Aorta (tissue), 5 donors: ENCODE results near the gene MXRA8. TPM values are rescaled to one million over a fixed set of nuclear protein-coding genes. Genes with fewer than 3 reads are reported as not detected.
"Not testable (repeated sequence)": the region's sequence is repeated elsewhere in the genome, so short reads cannot be mapped to it uniquely, and the experiment has no call there.

Experiments
- ATAC-seq: fragments of 200-7000 bp; cut with Tn5 transposase; one replicate; pipeline ENCODE4 v1.9.1; 2022; ENCODE audit warnings: moderate library complexity; ENCODE audit not compliant: low FRiP score
- DNase-seq, 2 donors: peaks; one replicate each; pipeline ENCODE4 v3.0.0-alpha.2; 2020
- H3K27ac ChIP-seq, 2 donors: one replicate each; pipeline ENCODE4 v1.5.1; 2013; ENCODE audit warnings: low read length in 2 of 2, mild to moderate bottlenecking in 2 of 2, moderate library complexity in 2 of 2, control low read depth in 1 of 2, inconsistent platforms in 1 of 2, low read depth in 1 of 2
- H3K27me3 ChIP-seq, 2 donors: one replicate each; pipeline ENCODE4 v1.6.1; 2013; ENCODE audit warnings: control low read depth in 1 of 2, low read length in 1 of 2, mild to moderate bottlenecking in 1 of 2, moderate library complexity in 1 of 2; ENCODE audit not compliant: insufficient read depth in 2 of 2, control insufficient read depth in 1 of 2
- H3K36me3 ChIP-seq, 2 donors: one replicate each; pipeline ENCODE4 v1.6.1; 2013; ENCODE audit warnings: control low read depth in 1 of 2, low read length in 1 of 2, mild to moderate bottlenecking in 1 of 2; ENCODE audit not compliant: insufficient read depth in 2 of 2, control insufficient read depth in 1 of 2
- H3K4me1 ChIP-seq, 2 donors: one replicate each; pipeline ENCODE4 v1.6.1; 2013; ENCODE audit warnings: low read length in 2 of 2, control low read depth in 1 of 2, mild to moderate bottlenecking in 1 of 2, moderate library complexity in 1 of 2; ENCODE audit not compliant: insufficient read depth in 2 of 2, control insufficient read depth in 1 of 2
- H3K4me3 ChIP-seq, 2 donors: one replicate each; pipeline ENCODE4 v1.5.1; 2013; ENCODE audit warnings: low read length in 2 of 2, control low read depth in 1 of 2, mild to moderate bottlenecking in 1 of 2
- H3K9me3 ChIP-seq: one replicate; pipeline ENCODE4 v1.6.1; 2013; ENCODE audit warnings: mild to moderate bottlenecking, low read length; ENCODE audit not compliant: control insufficient read depth
- WGBS, 2 donors: extraction: QIAGEN DNeasy Blood & Tissue Kit; methylation state at CpG; one replicate each; pipeline ENCODE4 v1.1.7; 2013; 5-methylcytosine and 5-hydroxymethylcytosine counted together
- intact Hi-C, 2 donors: fragments of 100-400 bp; cut with DNase I; formaldehyde crosslinking; loops; one replicate each; pipeline versions ENCODE4 v1.14.2 to v1.15.0; 2022
- polyA plus RNA-seq, 2 donors: library from polyadenylated mRNA; stranded (reverse); fragments of 200-250 nt; gene quantifications; one replicate each; pipeline ENCODE4 v1.2.3, GENCODE V29; 2013
- total RNA-seq, 2 donors: library from RNA; stranded (reverse); fragmentation: NEBNext Ultra II Directional; extraction: Animal tissue kit (Norgen Biotek cat#: 25700); gene quantifications; one replicate each; pipeline ENCODE4 v1.2.1, GENCODE V29; 2021
- donor health status: healthy with polysubstance abuse.
- donor health status: Bipolar disorder and iron deficiency.
- donor health status: DM: no; HTN: no; CAD: no.
- donor health status: DM: no; HTN: no; CAD: no.
- donor health status: DM: yes; HTN: yes; CAD: no.

The MXRA8 gene
- total and polyA plus RNA-seq, 4 donors: 52.3 to 364 (median 163) TPM

- ATAC-seq (peak; percentile 64), DNase-seq (peak; percentile 77 to 92)
- WGBS, 2 donors: 28 to 29% methylated on average over 23 to 26 of the region's 26 CpGs
- Histone ChIP-seq H3K27me3 (no peaks in the 10 kb centered on the region), H3K9me3 (no peaks in the 10 kb centered on the region), H3K4me3 (no peak overlapping the region), H3K36me3 (no peaks in the 10 kb centered on the region), H3K4me1 (no peaks in the 10 kb centered on the region), H3K27ac (no peak overlapping the region)
- intact Hi-C loops: loop anchor here (1.0 to 2.0 kb wide), 2 partner anchors 23 kb away; partner anchors contain the start of gene DVL1 (in 2 of the 2)
Observed at GRCh38 chr1:1371746-1372711, 13.7 kb upstream of the MXRA8 start.

DNA sequence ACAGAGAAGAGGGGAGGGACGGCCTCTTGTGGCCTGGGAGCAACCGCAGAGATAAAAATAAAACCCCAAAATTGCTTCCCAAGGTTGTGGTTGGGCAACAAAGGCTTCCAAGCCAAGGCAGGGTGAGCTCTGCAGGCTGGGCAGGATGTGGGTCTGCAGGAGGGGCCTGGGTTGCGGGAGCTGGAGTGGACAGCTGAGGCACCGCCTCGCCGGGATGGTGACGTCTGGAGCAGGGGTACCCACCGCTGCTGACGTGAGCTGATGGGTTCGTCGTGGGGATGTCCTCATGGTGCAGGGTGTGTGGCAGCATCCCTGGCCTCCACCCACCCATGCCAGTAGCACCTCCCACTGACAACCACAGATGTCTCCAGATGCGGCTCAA is 13.0 kb upstream of the MXRA8 start:
- 68 to 69% methylated on average over 12 of the region's 12 CpGs for WGBS, 2 donors

GRCh38 chr1:1370771-1371300 is 12.5 kb upstream of the MXRA8 start:
- Histone ChIP-seq H3K9me3 (no peaks in the 10 kb centered on the region), H3K4me3 (no peak overlapping the region), H3K27ac (no peak overlapping the region), H3K4me1 (no peaks in the 10 kb centered on the region), H3K27me3 (no peaks in the 10 kb centered on the region), H3K36me3 (no peaks in the 10 kb centered on the region)
- intact Hi-C loops: no loop called here
- 79 to 80% methylated on average over 13 to 16 of the region's 16 CpGs for WGBS, 2 donors
- ATAC-seq: no peak
- DNase-seq: no peak

More for the DNA sequence above, 13.0 kb upstream of the MXRA8 start:
- H3K27ac ChIP-seq: no peak overlapping the region
- no peaks in the 10 kb centered on the region for H3K4me1 ChIP-seq
- H3K9me3 ChIP-seq: no peaks in the 10 kb centered on the region
- intact Hi-C loops: no loop called here
- no peaks in the 10 kb centered on the region for H3K27me3 ChIP-seq
- no peak overlapping the region for H3K4me3 ChIP-seq
- ATAC-seq: no peak
- H3K36me3 ChIP-seq: no peaks in the 10 kb centered on the region
- DNase-seq: no peak

- H3K9me3 ChIP-seq, H3K4me3 ChIP-seq, H3K27me3 ChIP-seq, ATAC-seq, intact Hi-C loops, H3K36me3 ChIP-seq, H3K27ac ChIP-seq, DNase-seq, H3K4me1 ChIP-seq: not testable (repeated sequence)
- 91 to 93% methylated on average over 14 of the region's 14 CpGs for WGBS, 2 donors
Observed at GRCh38 chr1:1370094-1370493, 11.7 kb upstream of the MXRA8 start.

DNA sequence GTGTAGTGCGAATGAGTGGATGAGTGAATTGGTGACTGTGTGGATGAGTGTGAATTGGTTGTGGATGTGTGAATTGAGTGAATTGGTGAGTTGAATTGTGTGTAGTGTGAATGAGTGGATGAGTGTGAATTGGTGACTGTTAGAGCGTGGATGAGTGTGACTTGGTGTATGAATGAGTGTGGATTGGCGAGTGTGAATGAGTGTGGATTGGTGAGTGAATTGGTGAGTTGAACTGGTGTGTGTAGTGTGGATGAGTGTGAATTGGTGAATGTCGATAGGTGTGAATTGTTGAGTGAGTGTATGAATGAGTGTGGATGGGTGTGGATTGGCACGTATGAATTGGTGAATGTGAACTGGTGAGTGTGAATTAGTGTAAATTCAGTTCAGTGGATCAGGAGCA is 9.0 kb upstream of the MXRA8 start:
- Histone ChIP-seq H3K9me3 (no peaks in the 10 kb centered on the region), H3K4me1 (no peaks in the 10 kb centered on the region), H3K27ac (no peak overlapping the region), H3K4me3 (no peak overlapping the region), H3K36me3 (no peaks in the 10 kb centered on the region), H3K27me3 (no peaks in the 10 kb centered on the region)
- DNase-seq: no peak
- ATAC-seq: no peak
- WGBS, 2 donors: 97 to 98% methylated on average over 5 of the region's 5 CpGs
- intact Hi-C loops: no loop called here

DNA sequence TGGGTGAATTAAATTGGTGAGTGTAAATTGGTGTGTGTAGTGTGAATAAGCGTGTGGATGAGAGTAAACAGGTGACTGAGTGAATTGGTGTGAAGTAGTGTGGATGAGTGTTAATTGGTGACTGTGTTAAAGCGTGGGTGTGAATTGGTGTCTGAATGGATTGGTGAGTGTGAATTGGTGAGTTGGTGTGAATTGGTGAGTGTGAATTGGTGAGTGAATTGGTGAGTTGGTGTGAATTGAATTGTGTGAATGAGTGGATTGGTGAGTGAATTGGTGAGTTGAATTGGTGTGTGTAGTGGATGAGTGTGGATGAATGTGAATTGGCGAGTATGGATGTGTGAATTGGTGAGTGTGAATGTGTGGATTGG is 8.3 kb upstream of the MXRA8 start:
- Histone ChIP-seq H3K4me3 (no peak overlapping the region), H3K4me1 (no peaks in the 10 kb centered on the region), H3K27ac (no peak overlapping the region), H3K27me3 (no peaks in the 10 kb centered on the region), H3K9me3 (no peaks in the 10 kb centered on the region), H3K36me3 (no peaks in the 10 kb centered on the region)
- intact Hi-C loops: no loop called here
- 97 to 98% methylated on average over 3 of the region's 3 CpGs for WGBS, 2 donors
- DNase-seq (no peak), ATAC-seq (no peak)

GRCh38 chr1:1365875-1366698 is 7.7 kb upstream of the MXRA8 start:
- Histone ChIP-seq H3K27me3 (no peaks in the 10 kb centered on the region), H3K4me1 (no peaks in the 10 kb centered on the region), H3K9me3 (no peaks in the 10 kb centered on the region), H3K27ac (no peak overlapping the region), H3K4me3 (no peak overlapping the region), H3K36me3 (no peaks in the 10 kb centered on the region)
- no peak for ATAC-seq
- intact Hi-C loops: no loop called here
- 83 to 85% methylated on average over 10 of the region's 10 CpGs for WGBS, 2 donors
- no peak for DNase-seq

DNA sequence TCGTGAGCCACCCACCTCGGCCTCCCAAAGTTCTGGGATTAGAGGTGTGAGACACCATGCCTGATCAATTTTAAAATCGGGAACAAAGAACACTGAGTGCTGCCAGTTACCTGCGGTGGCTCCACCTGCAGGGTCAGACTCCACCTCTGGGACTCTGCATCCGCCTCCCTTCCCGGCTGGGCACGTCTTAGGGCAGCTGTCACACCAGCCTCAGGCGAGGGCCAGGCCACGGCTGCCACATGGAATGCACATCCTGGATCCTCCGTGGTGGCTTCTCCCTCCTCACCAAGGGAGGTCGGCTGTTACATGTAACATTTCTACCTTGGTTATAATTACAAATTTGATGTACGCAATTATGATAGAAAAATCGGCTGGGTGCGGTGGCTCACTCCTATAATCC is 5.9 kb upstream of the MXRA8 start:
- no peak for ATAC-seq

More for the DNA sequence above, 5.9 kb upstream of the MXRA8 start:
- no peak overlapping the region for H3K4me3 ChIP-seq
- intact Hi-C loops: no loop called here
- H3K27ac ChIP-seq: no peak overlapping the region
- 84 to 85% methylated on average over 14 of the region's 14 CpGs for WGBS, 2 donors
- H3K4me1 ChIP-seq: no peaks in the 10 kb centered on the region
- H3K36me3 ChIP-seq: no peaks in the 10 kb centered on the region
- H3K27me3 ChIP-seq: no peaks in the 10 kb centered on the region
- H3K9me3 ChIP-seq: no peaks in the 10 kb centered on the region
- DNase-seq: no peak
